ENCODE measurements around the gene MICAL3. TPM values are rescaled to one million over a fixed set of nuclear protein-coding genes. Genes with fewer than 3 reads are reported as not detected.
A peak's percentile ranks its signal among the peaks of the same experiment; 100 is the strongest.

Gene MICAL3
- total and polyA plus RNA-seq, 4 donors = 4.4 to 30.7 (median 15.4) TPM

DNA sequence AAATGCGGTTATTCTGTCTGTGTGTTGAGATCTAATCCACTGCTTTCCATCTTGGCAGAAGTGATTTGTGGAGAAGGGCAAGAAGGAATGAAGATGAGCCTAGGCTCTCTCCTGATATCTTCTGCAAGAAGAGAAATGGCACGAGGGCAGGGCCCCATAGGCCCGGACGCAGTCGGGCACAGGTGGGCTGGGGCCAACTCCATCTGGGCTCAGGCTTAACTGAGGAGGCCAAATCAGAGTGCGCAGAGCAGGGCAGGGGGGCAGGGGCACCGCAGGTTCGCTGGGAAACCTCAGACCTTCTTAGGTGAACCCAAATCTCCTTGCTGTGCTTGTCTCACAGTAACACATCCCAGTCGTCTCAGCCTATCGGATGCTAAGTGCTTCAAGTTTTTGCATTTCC is 217.3 kb downstream of the MICAL3 start:
- Histone ChIP-seq H3K4me3 (no peak overlapping the region), H3K36me3 (ENCODE audit: control insufficient read depth in 4 of 4, insufficient read depth in 4 of 4, low read length in 4 of 4) (peaks cover 0 to 23% (median 13%) of the 10 kb centered on the region in 4 donors), H3K27me3 (ENCODE audit: control insufficient read depth in 3 of 3, insufficient read depth in 3 of 3, low read length in 2 of 3) (no peaks in the 10 kb centered on the region), H3K9me3 (ENCODE audit: control insufficient read depth in 4 of 4, insufficient read depth in 3 of 4, low read length in 3 of 4) (no peaks in the 10 kb centered on the region), H3K4me1 (ENCODE audit: control insufficient read depth in 5 of 5, insufficient read depth in 5 of 5, low read length in 5 of 5) (peaks cover 0 to 16% (median 0%) of the 10 kb centered on the region in 5 donors), H3K9ac (ENCODE audit: insufficient read depth in 1 of 2, low read length in 2 of 2) (no peak overlapping the region), H3K27ac (ENCODE audit: low read depth in 1 of 2, low read length in 1 of 2) (peak overlapping the region in 1 of 2 donors; percentile 57)
- TF ChIP-seq CTCF (IDR thresholded peaks at IDR 0.05; ENCODE audit: control extremely low read depth, extremely low read depth) = no peak
- DNase-seq (no peak), ATAC-seq (ENCODE audit: insufficient read depth, low FRiP score) (no peak)
- 96 to 97% methylated on average over 10 of the region's 10 CpGs for WGBS, 2 donors

DNA sequence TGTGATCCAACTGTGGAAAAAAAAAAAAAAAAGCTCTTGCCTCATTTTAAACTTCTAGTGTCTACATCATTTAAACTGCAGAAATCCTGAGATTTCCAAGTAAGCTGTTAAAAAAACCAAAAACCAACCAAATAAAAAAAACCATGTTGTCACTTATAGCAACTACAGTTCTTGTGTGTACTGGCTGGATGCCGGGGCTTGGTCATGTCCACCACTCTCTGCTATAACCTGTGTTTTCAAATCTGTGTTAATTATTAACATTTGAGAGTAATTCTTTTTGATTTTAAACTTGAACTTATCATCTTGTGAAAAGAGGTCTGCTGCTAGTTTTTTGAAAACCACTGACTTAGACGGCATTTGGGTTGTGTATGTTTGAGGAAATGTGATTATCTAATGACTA is 217.9 kb downstream of the MICAL3 start:
- Histone ChIP-seq H3K9me3 (ENCODE audit: control insufficient read depth in 4 of 4, insufficient read depth in 3 of 4, low read length in 3 of 4) (no peaks in the 10 kb centered on the region), H3K36me3 (ENCODE audit: control insufficient read depth in 4 of 4, insufficient read depth in 4 of 4, low read length in 4 of 4) (peaks cover 0 to 22% (median 13%) of the 10 kb centered on the region in 4 donors), H3K9ac (ENCODE audit: insufficient read depth in 1 of 2, low read length in 2 of 2) (no peak overlapping the region), H3K4me1 (ENCODE audit: control insufficient read depth in 5 of 5, insufficient read depth in 5 of 5, low read length in 5 of 5) (peaks cover 0 to 16% (median 0%) of the 10 kb centered on the region in 5 donors), H3K4me3 (no peak overlapping the region), H3K27ac (ENCODE audit: low read depth in 1 of 2, low read length in 1 of 2) (no peak overlapping the region), H3K27me3 (ENCODE audit: control insufficient read depth in 3 of 3, insufficient read depth in 3 of 3, low read length in 2 of 3) (no peaks in the 10 kb centered on the region)
- ATAC-seq (ENCODE audit: insufficient read depth, low FRiP score) (no peak), DNase-seq (peak in 2 of 3 donors; percentile 18 to 65)
- WGBS, 2 donors = 56 to 84% methylated on average over 2 of the region's 2 CpGs
- TF ChIP-seq CTCF (IDR thresholded peaks at IDR 0.05; ENCODE audit: control extremely low read depth, extremely low read depth) = no peak

GRCh38 chr22:17804331-17805080 is 219.9 kb downstream of the MICAL3 start:
- H3K4me3 ChIP-seq = no peak overlapping the region
- no peaks in the 10 kb centered on the region for H3K27me3 ChIP-seq (ENCODE audit: control insufficient read depth in 3 of 3, insufficient read depth in 3 of 3, low read length in 2 of 3)
- H3K27ac ChIP-seq (ENCODE audit: low read depth in 1 of 2, low read length in 1 of 2) = no peak overlapping the region
- TF ChIP-seq CTCF (IDR thresholded peaks at IDR 0.05; ENCODE audit: control extremely low read depth, extremely low read depth) = no peak
- ATAC-seq (ENCODE audit: insufficient read depth, low FRiP score) = no peak
- no peak for DNase-seq
- 94 to 95% methylated on average over 22 of the region's 22 CpGs for WGBS, 2 donors
- no peaks in the 10 kb centered on the region for H3K9me3 ChIP-seq (ENCODE audit: control insufficient read depth in 4 of 4, insufficient read depth in 3 of 4, low read length in 3 of 4)
- peaks cover 0 to 16% (median 0%) of the 10 kb centered on the region in 5 donors for H3K4me1 ChIP-seq (ENCODE audit: control insufficient read depth in 5 of 5, insufficient read depth in 5 of 5, low read length in 5 of 5)
- peaks cover 0 to 20% (median 7%) of the 10 kb centered on the region in 4 donors for H3K36me3 ChIP-seq (ENCODE audit: control insufficient read depth in 4 of 4, insufficient read depth in 4 of 4, low read length in 4 of 4)
- no peak overlapping the region for H3K9ac ChIP-seq (ENCODE audit: insufficient read depth in 1 of 2, low read length in 2 of 2)
